H9 (cell line): ENCODE measurements around the gene RNF214. TPM values are rescaled to one million over a fixed set of nuclear protein-coding genes. Genes with fewer than 3 reads are reported as not detected.

ENCODE experiments used
- DNase-seq: peaks from one replicate; pipeline ENCODE4 v3.0.0-alpha.2; 2017
- H2AFZ ChIP-seq: one replicate; pipeline ENCODE4 v1.6.1; 2013; ENCODE audit warnings: mild to moderate bottlenecking, low read length, control low read depth, moderate library complexity
- H2AK5ac ChIP-seq: 2 replicates; pipeline ENCODE4 v1.6.1; 2013; ENCODE audit warnings: low read length, control low read depth, mixed read lengths; ENCODE audit not compliant: insufficient read length
- H2BK120ac ChIP-seq: one replicate; pipeline ENCODE4 v1.6.1; 2013; ENCODE audit warnings: low read depth, mild to moderate bottlenecking, low read length, control low read depth, inconsistent platforms; ENCODE audit not compliant: poor library complexity, severe bottlenecking
- H2BK12ac ChIP-seq: 2 replicates; pipeline ENCODE4 v1.6.1; 2013; ENCODE audit warnings: low read length, control low read depth, mixed read lengths, low read depth; ENCODE audit not compliant: insufficient read length
- H2BK15ac ChIP-seq: 2 replicates; pipeline ENCODE4 v1.6.1; 2013; ENCODE audit warnings: low read depth, low read length, control low read depth
- H2BK20ac ChIP-seq: one replicate; pipeline ENCODE4 v1.6.1; 2013; ENCODE audit warnings: low read depth, mild to moderate bottlenecking, low read length, control low read depth, inconsistent platforms; ENCODE audit not compliant: poor library complexity, severe bottlenecking
- H2BK5ac ChIP-seq: 2 replicates; pipeline ENCODE4 v1.6.1; 2013; ENCODE audit warnings: low read length, control low read depth, mixed read lengths; ENCODE audit not compliant: insufficient read length
- H3K14ac ChIP-seq: 2 replicates; pipeline ENCODE4 v1.6.1; 2013; ENCODE audit warnings: low read length, control low read depth; ENCODE audit not compliant: insufficient read depth
- H3K18ac ChIP-seq: 2 replicates; pipeline ENCODE4 v1.6.1; 2013; ENCODE audit warnings: low read depth, mild to moderate bottlenecking, mixed read lengths, low read length, control low read depth; ENCODE audit not compliant: insufficient read length
- H3K23ac ChIP-seq: 2 replicates; pipeline ENCODE4 v1.6.1; 2013; ENCODE audit warnings: low read length, control low read depth, mixed read lengths, low read depth; ENCODE audit not compliant: insufficient read length
- H3K23me2 ChIP-seq: 2 replicates; pipeline ENCODE4 v1.6.1; 2013; ENCODE audit warnings: low read depth, mild to moderate bottlenecking, mixed read lengths, low read length, control low read depth; ENCODE audit not compliant: insufficient read length, poor library complexity, severe bottlenecking
- H3K27ac ChIP-seq: 2 replicates; pipeline ENCODE4 v1.5.1; 2013; ENCODE audit warnings: low read length, control low read depth, mixed read lengths, low read depth; ENCODE audit not compliant: insufficient read length
- H3K27me3 ChIP-seq: 2 replicates; pipeline ENCODE4 v1.6.1; 2013; ENCODE audit warnings: low read length, control low read depth, inconsistent platforms; ENCODE audit not compliant: insufficient read depth
- H3K4ac ChIP-seq: 2 replicates; pipeline ENCODE4 v1.6.1; 2013; ENCODE audit warnings: low read depth, mild to moderate bottlenecking, control low read depth, inconsistent platforms, low read length, moderate library complexity
- H3K4me1 ChIP-seq: 2 replicates; pipeline ENCODE4 v1.6.1; 2013; ENCODE audit warnings: low read length, control low read depth, inconsistent platforms; ENCODE audit not compliant: insufficient read depth
- H3K4me2 ChIP-seq: 2 replicates; pipeline ENCODE4 v1.6.1; 2013; ENCODE audit warnings: low read length, control low read depth, mixed read lengths; ENCODE audit not compliant: insufficient read length, insufficient read depth
- H3K56ac ChIP-seq: 2 replicates; pipeline ENCODE4 v1.6.1; 2013; ENCODE audit warnings: low read depth, mild to moderate bottlenecking, mixed read lengths, low read length, control low read depth; ENCODE audit not compliant: insufficient read length
- H3K79me1 ChIP-seq: 2 replicates; pipeline ENCODE4 v1.6.1; 2013; ENCODE audit warnings: low read depth, mild to moderate bottlenecking, moderate library complexity, low read length, control low read depth, inconsistent platforms; ENCODE audit not compliant: insufficient read depth, poor library complexity, severe bottlenecking
- H3K79me2 ChIP-seq: 2 replicates; pipeline ENCODE4 v1.6.1; 2013; ENCODE audit warnings: low read length, control low read depth, inconsistent platforms; ENCODE audit not compliant: insufficient read depth
- H3K9ac ChIP-seq: 2 replicates; pipeline ENCODE4 v1.6.1; 2013; ENCODE audit warnings: low read length, control low read depth, mixed read lengths; ENCODE audit not compliant: insufficient read length; ENCODE audit errors: extremely low read depth
- H3K9me3 ChIP-seq: one replicate; pipeline ENCODE4 v1.6.1; 2013; ENCODE audit warnings: low read depth, low read length, inconsistent platforms; ENCODE audit not compliant: control insufficient read depth
- H3T11ph ChIP-seq: one replicate; pipeline ENCODE4 v1.6.1; 2013; ENCODE audit warnings: mild to moderate bottlenecking, low read length, control low read depth, inconsistent platforms
- H4K20me1 ChIP-seq: one replicate; pipeline ENCODE4 v1.6.1; 2013; ENCODE audit not compliant: control insufficient read depth, insufficient read length, insufficient read depth
- H4K5ac ChIP-seq: 2 replicates; pipeline ENCODE4 v1.6.1; 2013; ENCODE audit warnings: low read depth, mild to moderate bottlenecking, mixed read lengths, low read length, control low read depth; ENCODE audit not compliant: insufficient read length
- H4K8ac ChIP-seq: replicated peaks from 2 replicates; pipeline ENCODE4 v1.6.1; 2013; ENCODE audit warnings: low read length, control low read depth, mixed read lengths, low read depth; ENCODE audit not compliant: insufficient read length
- H4K91ac ChIP-seq: 2 replicates; pipeline ENCODE4 v1.6.1; 2013; ENCODE audit warnings: low read depth, mild to moderate bottlenecking, moderate library complexity, mixed read lengths, low read length, control low read depth; ENCODE audit not compliant: insufficient read length
- H3K27ac Mint-ChIP-seq, 3 experiments: 2 replicates in 2 of 3; 3 replicates in 1 of 3; pipeline ENCODE4 v1.8.0; 2020 to 2021; ENCODE audit warnings: mixed read lengths in 3 of 3, mild to moderate bottlenecking in 1 of 3, moderate library complexity in 1 of 3
- H3K27me3 Mint-ChIP-seq: 2 replicates; pipeline ENCODE4 v1.8.0; 2021; ENCODE audit warnings: low read depth, mild to moderate bottlenecking, moderate library complexity, mixed read lengths
- H3K36me3 Mint-ChIP-seq, 3 experiments: 2 replicates in 2 of 3; 3 replicates in 1 of 3; pipeline ENCODE4 v1.8.0; 2020 to 2021; ENCODE audit warnings: low read depth in 3 of 3, mixed read lengths in 3 of 3; ENCODE audit not compliant: insufficient read depth in 1 of 3
- H3K4me1 Mint-ChIP-seq, 2 experiments: 2 replicates each; pipeline ENCODE4 v1.8.0; 2020; ENCODE audit warnings: mixed read lengths in 2 of 2
- H3K4me3 Mint-ChIP-seq, 2 experiments: 2 replicates in 1 of 2; 3 replicates in 1 of 2; pipeline ENCODE4 v1.8.0; 2020 to 2021; ENCODE audit warnings: mild to moderate bottlenecking in 2 of 2, mixed read lengths in 2 of 2, moderate library complexity in 1 of 2
- H3K9me3 Mint-ChIP-seq, 2 experiments: 2 replicates in 1 of 2; 3 replicates in 1 of 2; pipeline ENCODE4 v1.8.0; 2020; ENCODE audit warnings: mild to moderate bottlenecking in 2 of 2, mixed read lengths in 2 of 2, moderate library complexity in 1 of 2
- CTCF ChIP-seq: fragments of 200-600 bp; sonication (generic); conservative IDR thresholded peaks from 3 replicates; pipeline ENCODE4 v1.8.0; 2021; ENCODE audit warnings: antibody characterized with exemption, mild to moderate bottlenecking
- WGBS: extraction: QIAGEN DNeasy Blood & Tissue Kit; methylation state at CpG from one replicate; pipeline ENCODE4 v1.1.7; 2013; ENCODE audit warnings: missing lambda C conversion rate, low lambda C conversion rate, mixed read lengths; ENCODE audit not compliant: insufficient read length; ENCODE audit errors: extremely low coverage; 5-methylcytosine and 5-hydroxymethylcytosine counted together
- total RNA-seq: library from RNA; stranded (reverse); gene quantifications from 2 replicates; pipeline ENCODE4 v1.2.1, GENCODE V29; 2021

Gene RNF214
- total RNA-seq, 1 experiment from 2014 or later = 26.0 TPM

GRCh38 chr11:117282956-117283355, 50.5 kb downstream of the RNF214 start:
- H4K8ac ChIP-seq = no peak overlapping the region
- H2BK15ac ChIP-seq = no peak overlapping the region
- no peak overlapping the region for H2AK5ac ChIP-seq
- no peak overlapping the region for H4K91ac ChIP-seq
- no peak overlapping the region for H3K27ac ChIP-seq
- no CpG with 5 or more reads among the region's 3 CpGs for WGBS
- H3K56ac ChIP-seq = no peak overlapping the region
- H2BK5ac ChIP-seq = no peak overlapping the region
- H3K27ac Mint-ChIP-seq = no peak overlapping the region
- H3K18ac ChIP-seq = no peak overlapping the region
- H3K9me3 ChIP-seq = no peaks in the 10 kb centered on the region
- H3K36me3 Mint-ChIP-seq = peaks cover 21 to 64% (median 54%) of the 10 kb centered on the region in 3 experiments; a peak in 6 of 7 replicates
- H3K4ac ChIP-seq = no peak overlapping the region
- DNase-seq = no peak
- H3K23me2 ChIP-seq = no peaks in the 10 kb centered on the region
- H3K4me1 Mint-ChIP-seq = peaks cover 0 to 2% of the 10 kb centered on the region in 2 experiments; a peak in 1 of 4 replicates
- no peaks in the 10 kb centered on the region for H3K4me1 ChIP-seq
- no peak overlapping the region for H4K5ac ChIP-seq
- H3K9ac ChIP-seq = no peak overlapping the region
- no peak overlapping the region for H2BK12ac ChIP-seq
- no peak for TF ChIP-seq CTCF
- no peak overlapping the region for H3K4me2 ChIP-seq
- no peaks in the 10 kb centered on the region for H3K27me3 Mint-ChIP-seq
- no peak overlapping the region for H2BK120ac ChIP-seq
- H2BK20ac ChIP-seq = no peak overlapping the region
- H3K23ac ChIP-seq = no peak overlapping the region
- H3K4me3 Mint-ChIP-seq = no peak overlapping the region
- no peak overlapping the region for H2AFZ ChIP-seq
- no peaks in the 10 kb centered on the region for H3K79me2 ChIP-seq
- no peaks in the 10 kb centered on the region for H3K27me3 ChIP-seq
- no peak overlapping the region for H3T11ph ChIP-seq
- H3K14ac ChIP-seq = no peak overlapping the region
- no peaks in the 10 kb centered on the region for H4K20me1 ChIP-seq
- H3K79me1 ChIP-seq = no peaks in the 10 kb centered on the region
- no peaks in the 10 kb centered on the region for H3K9me3 Mint-ChIP-seq
